22Rv1 (cell line): ENCODE results near the gene TTC9.

Source experiments
- H3K27ac ChIP-seq: fragments of 450-650 bp; 2 replicates; pipeline ENCODE4 v1.5.1; 2017
- ZFX ChIP-seq: fragments of 450-650 bp; IDR thresholded peaks from 2 replicates; pipeline ENCODE4 v1.6.1; 2017; ENCODE audit warnings: antibody characterized with exemption, borderline replicate concordance
- TF ChIP-seq, protein P1 (sequence below): fragments of 450-650 bp; IDR thresholded peaks from 2 replicates; pipeline ENCODE4 v1.5.1; 2017; ENCODE audit warnings: mild to moderate bottlenecking

Gene TTC9

DNA sequence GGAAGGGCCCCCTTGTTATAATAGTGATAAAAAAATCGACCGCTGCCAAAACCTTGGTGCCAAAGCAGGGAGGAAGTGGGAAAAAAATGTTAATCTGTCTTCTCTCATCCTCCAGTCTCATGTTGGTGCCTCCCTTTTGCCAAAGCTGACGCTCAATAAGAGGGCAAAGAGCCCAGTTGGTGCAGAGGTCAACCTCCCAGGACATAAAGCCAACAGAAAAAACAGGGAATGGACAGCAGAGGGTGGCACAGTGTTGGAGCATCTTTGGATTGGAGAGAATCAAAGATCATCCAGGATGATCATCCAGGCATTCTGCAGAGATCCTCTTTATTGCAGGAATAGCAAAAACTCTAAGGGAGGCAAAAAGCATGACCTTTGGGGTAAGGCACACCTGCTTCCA, 9.8 kb upstream of the TTC9 start:
- no peak for TF ChIP-seq ZFX

GRCh38 chr14:70635971-70636595, 5.6 kb upstream of the TTC9 start:
- H3K27ac ChIP-seq, result no peak overlapping the region

More for the DNA sequence above, 9.8 kb upstream of the TTC9 start:
- H3K27ac ChIP-seq, result no peak overlapping the region

DNA sequence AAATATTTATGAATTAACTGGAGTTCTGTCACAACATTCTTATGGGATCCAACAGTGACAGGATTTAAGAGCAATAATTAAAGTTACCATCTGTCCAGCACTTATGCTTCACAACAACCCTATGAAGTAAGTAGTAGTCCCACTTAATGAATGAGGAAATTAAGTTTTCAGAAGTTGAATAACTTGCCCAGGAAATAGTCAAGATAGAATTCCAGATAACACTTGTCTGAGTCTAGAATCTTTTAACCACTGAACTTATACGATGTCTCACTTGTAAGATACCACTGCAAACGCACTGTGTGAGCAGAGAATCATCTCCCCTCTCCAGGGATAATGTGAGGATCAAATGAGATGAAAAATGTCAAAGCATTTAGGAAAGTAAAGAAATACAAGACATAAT, 3.3 kb upstream of the TTC9 start:
- TF ChIP-seq ZFX, result no peak
- no peak overlapping the region for H3K27ac ChIP-seq

More at GRCh38 chr14:70635971-70636595, 5.6 kb upstream of the TTC9 start:
- no peak for TF ChIP-seq ZFX
- TF ChIP-seq, protein P1, sequence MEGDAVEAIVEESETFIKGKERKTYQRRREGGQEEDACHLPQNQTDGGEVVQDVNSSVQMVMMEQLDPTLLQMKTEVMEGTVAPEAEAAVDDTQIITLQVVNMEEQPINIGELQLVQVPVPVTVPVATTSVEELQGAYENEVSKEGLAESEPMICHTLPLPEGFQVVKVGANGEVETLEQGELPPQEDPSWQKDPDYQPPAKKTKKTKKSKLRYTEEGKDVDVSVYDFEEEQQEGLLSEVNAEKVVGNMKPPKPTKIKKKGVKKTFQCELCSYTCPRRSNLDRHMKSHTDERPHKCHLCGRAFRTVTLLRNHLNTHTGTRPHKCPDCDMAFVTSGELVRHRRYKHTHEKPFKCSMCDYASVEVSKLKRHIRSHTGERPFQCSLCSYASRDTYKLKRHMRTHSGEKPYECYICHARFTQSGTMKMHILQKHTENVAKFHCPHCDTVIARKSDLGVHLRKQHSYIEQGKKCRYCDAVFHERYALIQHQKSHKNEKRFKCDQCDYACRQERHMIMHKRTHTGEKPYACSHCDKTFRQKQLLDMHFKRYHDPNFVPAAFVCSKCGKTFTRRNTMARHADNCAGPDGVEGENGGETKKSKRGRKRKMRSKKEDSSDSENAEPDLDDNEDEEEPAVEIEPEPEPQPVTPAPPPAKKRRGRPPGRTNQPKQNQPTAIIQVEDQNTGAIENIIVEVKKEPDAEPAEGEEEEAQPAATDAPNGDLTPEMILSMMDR, result no peak

DNA sequence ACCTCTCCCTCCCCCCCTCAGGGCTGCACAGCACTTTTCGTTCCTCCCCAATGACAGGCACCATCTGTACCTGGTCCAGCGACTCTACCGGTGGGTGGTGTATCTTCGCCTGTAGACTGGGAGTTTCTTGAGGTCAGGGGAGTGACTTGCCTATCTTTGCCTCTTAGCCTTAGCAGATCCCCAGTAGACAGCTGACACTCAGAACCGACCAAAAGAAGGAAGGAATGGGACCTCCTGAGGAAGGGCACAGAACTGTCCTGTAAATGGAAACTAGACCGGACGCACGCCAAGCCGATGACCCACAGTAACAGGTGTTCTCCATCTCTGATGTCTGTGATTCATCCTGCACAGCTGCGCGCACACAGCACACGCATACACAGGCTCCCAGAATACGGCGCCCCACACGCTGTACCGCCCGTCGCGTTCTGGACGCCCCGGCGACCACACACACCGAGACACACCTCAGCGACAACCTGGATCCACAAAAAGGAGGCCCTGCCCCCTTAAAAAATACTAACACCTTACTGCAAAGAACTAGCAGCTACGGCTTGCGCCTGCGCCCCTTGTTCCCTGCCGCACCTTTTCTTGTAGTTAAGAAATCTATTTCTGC, 673 bp upstream of the TTC9 start:
- TF ChIP-seq, protein P1, result no peak
- TF ChIP-seq ZFX, result no peak
- 0 out of 2 replicates have a peak overlapping the region, but pooled peaks have one; percentile 8 for H3K27ac ChIP-seq

DNA sequence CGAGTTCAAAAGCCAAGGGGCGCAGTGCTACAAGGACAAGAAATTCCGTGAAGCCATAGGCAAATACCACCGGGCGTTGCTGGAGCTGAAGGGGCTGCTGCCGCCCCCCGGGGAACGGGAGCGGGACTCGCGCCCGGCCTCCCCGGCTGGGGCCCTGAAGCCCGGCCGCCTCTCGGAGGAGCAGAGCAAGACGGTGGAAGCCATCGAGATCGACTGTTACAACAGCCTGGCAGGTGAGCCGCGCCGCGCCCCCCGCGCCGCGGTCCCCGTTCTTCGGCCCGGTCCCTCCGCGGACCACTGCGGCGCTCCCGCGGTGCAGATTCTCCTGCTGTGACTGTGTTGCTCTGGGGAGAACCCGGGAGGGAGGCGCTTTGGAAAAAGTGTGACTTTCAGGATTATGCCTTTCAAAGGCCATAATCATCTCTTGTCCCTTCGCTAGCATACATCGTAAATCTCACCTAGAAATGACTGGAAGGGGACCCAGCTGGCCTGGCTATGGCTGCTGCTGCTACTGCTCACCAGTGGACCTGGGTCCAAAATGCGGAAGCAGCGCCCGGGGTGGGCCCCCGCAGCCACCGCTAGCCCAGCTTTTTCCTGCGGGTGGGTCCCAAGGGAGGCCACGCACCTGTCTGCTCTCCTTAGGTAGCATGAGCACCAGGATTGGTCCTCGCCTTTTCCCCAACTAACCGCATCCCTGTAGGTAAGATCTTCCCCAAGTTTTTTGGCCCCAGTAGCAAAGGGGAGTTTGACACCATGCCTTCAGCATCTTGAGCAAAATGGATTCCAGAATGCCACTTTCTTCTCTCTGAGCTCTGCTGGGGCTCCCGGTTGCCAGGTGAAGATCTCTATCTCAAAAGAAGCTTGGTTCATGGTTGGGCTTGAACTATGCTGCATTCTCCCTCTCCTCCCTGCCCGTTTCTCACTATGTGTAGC, 853 bp downstream of the TTC9 start:
- TF ChIP-seq ZFX, result no peak
- TF ChIP-seq, protein P1, result no peak
- 0 out of 2 replicates have a peak overlapping the region, but pooled peaks have one; percentile 8 for H3K27ac ChIP-seq

DNA sequence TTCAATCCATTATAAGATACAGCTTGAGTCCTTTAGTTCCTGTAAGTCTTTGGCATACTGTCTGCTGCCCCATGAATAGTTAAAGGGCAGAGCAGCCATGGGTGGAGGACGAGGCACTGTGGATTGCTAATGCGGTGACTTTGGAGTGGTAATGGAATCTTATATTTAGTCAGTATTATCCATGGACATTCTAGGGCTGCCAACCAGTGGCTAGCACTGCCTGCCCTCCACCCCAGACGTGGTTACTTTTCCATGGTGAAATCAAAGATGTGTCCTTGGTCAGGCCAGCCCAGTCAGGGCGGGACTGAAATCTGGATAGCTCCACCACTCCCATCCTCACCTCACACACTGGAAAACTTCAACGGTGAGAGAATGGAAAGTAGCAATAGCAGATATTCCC, 2.3 kb downstream of the TTC9 start:
- no peak overlapping the region for H3K27ac ChIP-seq
- TF ChIP-seq, protein P1, result no peak
- no peak for TF ChIP-seq ZFX

GRCh38 chr14:70645892-70646291, 4.2 kb downstream of the TTC9 start:
- no peak overlapping the region for H3K27ac ChIP-seq
- TF ChIP-seq, protein P1, result no peak
- no peak for TF ChIP-seq ZFX

DNA sequence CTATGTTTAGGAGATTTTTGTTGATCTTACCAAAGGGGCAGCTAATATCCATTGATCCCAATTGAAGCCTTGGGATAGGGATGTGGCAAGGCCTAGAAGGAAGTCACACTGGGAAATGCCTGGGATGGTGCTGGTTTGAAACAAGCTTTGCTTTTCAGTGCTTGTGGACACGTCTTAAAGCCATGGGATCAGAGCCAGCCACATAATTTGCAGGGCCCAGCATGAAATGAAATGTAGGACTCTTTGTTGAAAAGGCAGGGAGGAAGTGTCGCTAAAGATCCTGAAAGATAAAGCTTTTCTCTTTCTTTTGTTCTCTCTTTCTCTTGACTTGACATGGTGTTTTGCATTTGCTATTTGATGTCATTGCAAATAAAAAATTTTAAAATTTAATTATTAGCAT, 5.0 kb downstream of the TTC9 start:
- no peak overlapping the region for H3K27ac ChIP-seq
- no peak for TF ChIP-seq ZFX
- TF ChIP-seq, protein P1, result no peak
